Heart right ventricle (tissue), 16 donors: Measurements from ENCODE around the gene MORN3. TPM values are rescaled to one million over a fixed set of nuclear protein-coding genes. Genes with fewer than 3 reads are reported as not detected.

ENCODE experiments used
- ATAC-seq, 8 donors: fragments of 200-7000 bp; cut with Tn5 transposase; one replicate each; pipeline ENCODE4 v1.9.1; 2020; ENCODE audit warnings: mild to moderate bottlenecking in 8 of 8, moderate library complexity in 8 of 8, moderate number of reproducible peaks in 1 of 8
- DNase-seq, 2 donors: peaks; one replicate each; pipeline ENCODE4 v3.0.0-alpha.2; 2020
- H3K27ac ChIP-seq, 10 donors: fragments of 200-600 bp; sonication (generic) in 2 of 10; one replicate each; pipeline versions ENCODE4 v1.5.0 to v1.8.0; 2020 to 2022; ENCODE audit warnings: mild to moderate bottlenecking in 3 of 10
- H3K27me3 ChIP-seq, 7 donors: fragments of 200-600 bp; one replicate each; pipeline ENCODE4 v1.8.0; 2021 to 2022; ENCODE audit warnings: mild to moderate bottlenecking in 2 of 7
- H3K36me3 ChIP-seq, 9 donors: fragments of 200-600 bp; sonication (generic) in 1 of 9; one replicate each; pipeline versions ENCODE4 v1.5.0 to v1.8.0; 2020 to 2022; ENCODE audit warnings: mild to moderate bottlenecking in 2 of 9
- H3K4me1 ChIP-seq, 9 donors: fragments of 200-600 bp; sonication (generic) in 1 of 9; one replicate each; pipeline versions ENCODE4 v1.5.0 to v1.8.0; 2020 to 2022; ENCODE audit warnings: mild to moderate bottlenecking in 4 of 9
- H3K4me3 ChIP-seq, 10 donors: fragments of 200-600 bp; sonication (generic) in 2 of 10; one replicate each; pipeline versions ENCODE4 v1.5.0 to v1.8.0; 2020 to 2022; ENCODE audit warnings: mild to moderate bottlenecking in 7 of 10, moderate library complexity in 2 of 10
- H3K9me3 ChIP-seq, 11 donors: fragments of 200-600 bp in 10 of 11; sonication (generic) in 2 of 11; one replicate each; pipeline versions ENCODE4 v1.5.0 to v1.8.0; 2013 to 2022; ENCODE audit warnings: mild to moderate bottlenecking in 2 of 11, control low read depth in 1 of 11, moderate library complexity in 1 of 11
- WGBS, 2 donors: extraction: QIAGEN DNeasy Blood & Tissue Kit; methylation state at CpG; one replicate each; pipeline ENCODE4 v1.1.7; 2013; ENCODE audit warnings: inconsistent platforms in 1 of 2; 5-methylcytosine and 5-hydroxymethylcytosine counted together
- intact Hi-C, 10 donors: fragments of 100-400 bp; cut with DNase I; formaldehyde crosslinking; loops; one replicate each; pipeline versions ENCODE4 v1.11.1 to v1.14.2; 2022
- polyA plus RNA-seq, 2 donors: library from polyadenylated mRNA; stranded (reverse); fragments of 200-250 nt; gene quantifications; one replicate each; pipeline ENCODE4 v1.2.3, GENCODE V29; 2013
- total RNA-seq, 10 donors: library from RNA; stranded (reverse); fragmentation: NEBNext Ultra II Directional in 3 of 10; extraction: Animal tissue kit (Norgen Biotek cat#: 25700) in 3 of 10; gene quantifications; one replicate each; pipeline versions ENCODE4 v1.2.1 to v1.2.4, GENCODE V29; 2021 to 2023
- TF ChIP-seq, protein P1 (sequence below), 9 donors: fragments of 200-600 bp; sonication (generic) in 2 of 9; IDR thresholded peaks; one replicate each; pipeline versions ENCODE4 v1.5.0 to v1.8.0; 2021 to 2022; ENCODE audit warnings: antibody characterized with exemption in 9 of 9, mild to moderate bottlenecking in 5 of 9, moderate library complexity in 1 of 9
- donor health status: Arrhythmogenic right ventricular cardiomyopathy.
- donor health status: ischemic (EF 13 %, LVEDD 7.1; RV severe dilation, severe dysfunction).
- donor health status: healthy with polysubstance abuse.
- donor health status: DM: no; HTN: yes; CAD: no.
- donor health status: DM: no; HTN: no; CAD: no.
- donor health status: ischemic (EF 25% LVEDD 6.9; RV normal size, moderate dysfunction).
- donor health status: ischemic (EF 25% LVEDD 5.7; RV mildly dilated, moderate dysfunction).
- donor health status: healthy.
- donor health status: DM: yes; HTN: yes; CAD: no.
- donor health status: Ischemic cardiomyopathy.
- donor health status: ischemic (EF 35%, LVEDD 5.7; RV mildly dilated, moderate dysfunction).
- donor health status: nonischemic (EF 11% LVEDD 7.7; RV severe dilation, severe dysfunction).
- donor health status: DM: yes; HTN: yes; CAD: no.
- donor health status: PGD.
- donor health status: ischemic (EF 29% LVEDD 5.4; RV normal size, mild dysfunction).
- donor health status: nonischemic (EF 23%, LVEDD 6.1; RV moderate dilation, normal function).

MORN3 gene
- total and polyA plus RNA-seq, 12 donors, result 0.15 to 0.28 (median 0.18) TPM; not detected in 5

DNA sequence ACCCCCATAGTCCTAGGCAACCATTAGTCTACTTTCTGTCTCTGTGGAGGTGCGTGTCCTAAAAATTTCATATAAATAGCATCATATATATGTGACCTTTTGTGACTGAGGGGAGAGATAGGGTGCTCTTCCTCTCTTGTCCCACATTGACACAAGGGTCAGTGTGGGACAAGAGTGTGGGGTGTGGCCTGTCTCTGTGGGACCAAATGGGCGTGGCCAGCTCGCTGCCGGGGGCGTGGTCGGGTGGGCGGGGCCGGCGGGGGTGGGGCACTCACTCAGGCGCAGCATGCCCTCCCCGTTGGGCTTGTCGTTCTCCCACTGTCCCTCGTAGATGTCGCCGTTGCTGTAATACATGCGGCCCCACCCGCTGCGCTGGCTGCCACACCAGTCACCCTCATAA lies 15.5 kb downstream of the MORN3 start:
- WGBS, 2 donors, result 60 to 68% methylated on average over 18 of the region's 18 CpGs

DNA sequence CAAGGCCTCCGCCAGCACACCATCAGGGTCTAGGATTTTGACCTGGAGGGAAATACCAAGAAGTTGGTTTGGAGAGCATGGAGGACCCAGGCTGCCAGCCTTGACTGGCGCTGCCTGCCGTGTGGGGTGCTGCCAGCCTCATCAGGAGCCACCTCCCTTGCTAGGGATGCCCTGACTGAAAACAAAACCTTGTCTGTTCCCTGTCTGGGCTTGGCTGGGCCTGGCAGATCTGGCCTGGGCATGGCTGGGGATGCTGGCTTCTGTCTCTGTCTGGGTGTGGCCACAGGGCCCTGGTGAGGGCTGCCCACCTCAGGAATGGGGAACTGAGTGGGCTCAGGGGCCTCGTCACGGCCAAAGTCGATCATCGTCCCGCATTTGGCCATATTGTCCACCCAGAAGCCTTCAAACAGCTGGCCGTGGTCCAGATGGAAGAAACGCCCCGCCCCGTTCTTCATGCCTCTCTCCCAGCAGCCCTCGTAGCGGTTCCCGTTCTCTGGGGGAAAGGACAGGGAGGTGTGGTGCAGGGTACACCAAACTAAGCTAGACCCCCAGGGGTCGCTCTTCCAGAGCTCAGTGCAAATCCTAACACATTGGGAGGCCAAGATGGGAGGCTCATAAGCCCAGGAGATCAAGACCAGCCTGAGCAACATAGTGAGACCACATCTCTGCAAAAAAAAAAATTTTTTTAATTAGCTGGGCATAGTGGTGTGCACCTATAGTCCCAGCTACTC lies 16.5 kb downstream of the MORN3 start:
- intact Hi-C loops, result no loop called here
- peaks cover 0 to 11% (median 0%) of the 10 kb centered on the region in 9 donors for H3K4me1 ChIP-seq
- no peaks in the 10 kb centered on the region for H3K27me3 ChIP-seq
- H3K27ac ChIP-seq, result no peak overlapping the region
- 77 to 83% methylated on average over 16 of the region's 16 CpGs for WGBS, 2 donors
- DNase-seq (no peak), ATAC-seq (peak in 2 of 8 donors; percentile 17 to 33)
- H3K9me3 ChIP-seq, result no peaks in the 10 kb centered on the region
- TF ChIP-seq, protein P1, sequence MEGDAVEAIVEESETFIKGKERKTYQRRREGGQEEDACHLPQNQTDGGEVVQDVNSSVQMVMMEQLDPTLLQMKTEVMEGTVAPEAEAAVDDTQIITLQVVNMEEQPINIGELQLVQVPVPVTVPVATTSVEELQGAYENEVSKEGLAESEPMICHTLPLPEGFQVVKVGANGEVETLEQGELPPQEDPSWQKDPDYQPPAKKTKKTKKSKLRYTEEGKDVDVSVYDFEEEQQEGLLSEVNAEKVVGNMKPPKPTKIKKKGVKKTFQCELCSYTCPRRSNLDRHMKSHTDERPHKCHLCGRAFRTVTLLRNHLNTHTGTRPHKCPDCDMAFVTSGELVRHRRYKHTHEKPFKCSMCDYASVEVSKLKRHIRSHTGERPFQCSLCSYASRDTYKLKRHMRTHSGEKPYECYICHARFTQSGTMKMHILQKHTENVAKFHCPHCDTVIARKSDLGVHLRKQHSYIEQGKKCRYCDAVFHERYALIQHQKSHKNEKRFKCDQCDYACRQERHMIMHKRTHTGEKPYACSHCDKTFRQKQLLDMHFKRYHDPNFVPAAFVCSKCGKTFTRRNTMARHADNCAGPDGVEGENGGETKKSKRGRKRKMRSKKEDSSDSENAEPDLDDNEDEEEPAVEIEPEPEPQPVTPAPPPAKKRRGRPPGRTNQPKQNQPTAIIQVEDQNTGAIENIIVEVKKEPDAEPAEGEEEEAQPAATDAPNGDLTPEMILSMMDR (IDR thresholded peaks at IDR 0.05), result no peak
- H3K36me3 ChIP-seq, result no peaks in the 10 kb centered on the region
- H3K4me3 ChIP-seq, result no peak overlapping the region

More for the DNA sequence above, 15.5 kb downstream of the MORN3 start:
- intact Hi-C loops, result no loop called here
- H3K4me3 ChIP-seq, result no peak overlapping the region
- no peak overlapping the region for H3K27ac ChIP-seq
- DNase-seq, result no peak
- H3K4me1 ChIP-seq, result peaks cover 0 to 19% (median 0%) of the 10 kb centered on the region in 9 donors
- H3K27me3 ChIP-seq, result no peaks in the 10 kb centered on the region
- no peak for ATAC-seq
- TF ChIP-seq, protein P1 (IDR thresholded peaks at IDR 0.05), result no peak
- H3K36me3 ChIP-seq, result no peaks in the 10 kb centered on the region
- H3K9me3 ChIP-seq, result no peaks in the 10 kb centered on the region

DNA sequence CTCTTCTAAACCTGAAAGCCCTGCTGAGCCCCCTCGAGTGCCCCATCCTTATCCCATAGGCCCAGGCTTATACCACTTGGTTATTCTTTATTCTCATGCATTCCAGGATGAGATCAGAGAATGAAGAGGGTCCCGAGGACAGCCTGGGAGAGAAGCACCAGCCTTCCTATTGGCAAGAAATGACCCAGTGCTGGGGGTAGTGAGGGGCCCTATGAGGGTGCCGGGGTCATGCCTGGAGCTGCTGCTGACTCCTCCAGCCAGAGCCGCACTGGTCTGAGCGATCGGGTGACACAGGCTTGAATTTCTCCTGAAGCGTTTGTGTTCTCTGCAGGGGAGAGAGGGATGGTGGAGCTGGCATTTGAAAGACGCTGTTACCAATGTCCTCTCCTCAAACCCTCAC lies 18.1 kb downstream of the MORN3 start:
- H3K9me3 ChIP-seq, result no peaks in the 10 kb centered on the region
- no peak overlapping the region for H3K4me3 ChIP-seq
- WGBS, 2 donors, result 82 to 87% methylated on average over 8 of the region's 8 CpGs
- H3K27ac ChIP-seq, result no peak overlapping the region
- H3K36me3 ChIP-seq, result no peaks in the 10 kb centered on the region
- peaks cover 0 to 10% (median 0%) of the 10 kb centered on the region in 9 donors for H3K4me1 ChIP-seq
- DNase-seq (no peak), ATAC-seq (peak in 1 of 8 donors; percentile 22)
- TF ChIP-seq, protein P1 (IDR thresholded peaks at IDR 0.05), result no peak
- H3K27me3 ChIP-seq, result no peaks in the 10 kb centered on the region
- intact Hi-C loops, result no loop called here

DNA sequence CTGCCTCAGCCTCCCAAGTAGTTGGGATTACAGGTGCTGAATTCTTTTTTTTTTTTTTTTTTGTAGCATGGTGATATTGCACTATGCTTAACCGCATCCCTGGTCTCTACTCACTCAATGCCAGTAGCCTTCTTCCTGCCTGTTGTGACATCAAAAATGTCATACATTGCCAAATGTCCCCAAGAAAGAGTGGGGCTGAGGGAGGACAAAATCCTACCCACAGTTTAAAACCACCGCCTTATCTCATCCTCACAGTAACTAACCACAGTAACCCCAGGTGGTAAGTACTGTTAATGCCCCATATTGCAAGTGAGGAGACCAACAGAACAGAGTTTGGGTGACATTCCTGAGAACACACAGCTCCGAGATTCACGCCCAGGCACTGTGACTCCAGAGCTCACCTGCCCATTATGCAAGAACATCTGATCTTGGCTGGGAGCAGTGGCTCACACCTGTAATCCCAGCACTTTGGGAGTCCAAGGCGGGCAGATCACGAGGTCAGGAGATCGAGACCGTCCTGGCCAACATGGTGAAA lies 19.6 kb downstream of the MORN3 start:
- Histone ChIP-seq H3K27me3 (no peaks in the 10 kb centered on the region), H3K36me3 (peaks cover 0 to 3% (median 0%) of the 10 kb centered on the region in 9 donors), H3K27ac (no peak overlapping the region), H3K9me3 (no peaks in the 10 kb centered on the region), H3K4me3 (no peak overlapping the region), H3K4me1 (peaks cover 0 to 10% (median 0%) of the 10 kb centered on the region in 9 donors)
- DNase-seq (no peak), ATAC-seq (no peak)
- TF ChIP-seq, protein P1 (IDR thresholded peaks at IDR 0.05), result no peak
- WGBS, 2 donors, result 89 to 90% methylated on average over 8 of the region's 8 CpGs
- intact Hi-C loops, result no loop called here
